Stimulated activated CD8-positive, alpha-beta memory T cell treated with anti-CD3 and anti-CD28 coated beads, Interleukin-7, amount 100 ng/mL, for 1 hour (primary cell): ENCODE measurements around the gene KIFAP3.
"Not testable (repeated sequence)": the region's sequence is repeated elsewhere in the genome, so short reads cannot be mapped to it uniquely, and the experiment has no call there.

Experiments used
- DNase-seq, 2 donors: peaks; one replicate each; pipeline ENCODE4 v3.0.0-alpha.2; 2020; ENCODE audit warnings: low read depth in 2 of 2

KIFAP3 gene

GRCh38 chr1:169889871-169890270 is 184.6 kb downstream of the KIFAP3 start:
- no peak for DNase-seq

- no peak for DNase-seq
Observed at GRCh38 chr1:169886931-169887330, 187.6 kb downstream of the KIFAP3 start.

- no peak for DNase-seq
Observed at GRCh38 chr1:169886422-169886821, 188.1 kb downstream of the KIFAP3 start.

- DNase-seq = no peak
Observed at GRCh38 chr1:169885207-169885606, 189.3 kb downstream of the KIFAP3 start.

- no peak for DNase-seq
Observed at GRCh38 chr1:169884634-169885033, 189.9 kb downstream of the KIFAP3 start.

GRCh38 chr1:169882039-169882511 is 192.4 kb downstream of the KIFAP3 start:
- no peak for DNase-seq

- no peak for DNase-seq
Observed at GRCh38 chr1:169879034-169879840, 195.3 kb downstream of the KIFAP3 start.

- DNase-seq = no peak
Observed at GRCh38 chr1:169878498-169878897, 196.0 kb downstream of the KIFAP3 start.

- DNase-seq = no peak
Observed at GRCh38 chr1:169877800-169878491, 196.5 kb downstream of the KIFAP3 start.

GRCh38 chr1:169874229-169874628 is 200.3 kb downstream of the KIFAP3 start:
- DNase-seq = no peak

- no peak for DNase-seq
Observed at GRCh38 chr1:169873582-169874199, 200.8 kb downstream of the KIFAP3 start.

- DNase-seq = no peak
Observed at GRCh38 chr1:169872906-169873305, 201.6 kb downstream of the KIFAP3 start.

- not testable (repeated sequence) for DNase-seq
Observed at GRCh38 chr1:169871988-169872387, 202.5 kb downstream of the KIFAP3 start.
